Transverse colon (tissue), 4 donors: Measurements from ENCODE around the gene MAP3K12.
"Not testable (repeated sequence)": the region's sequence is repeated elsewhere in the genome, so short reads cannot be mapped to it uniquely, and the experiment has no call there.

Source experiments
- CTCF ChIP-seq, 5 experiments: fragments of 200-600 bp in 3 of 5; fragments of 450-650 bp in 2 of 5; sonication (generic) in 3 of 5; IDR thresholded peaks; 1 replicate in 2 of 5; 2 replicates in 3 of 5; pipeline ENCODE4 v1.5.1; 2016 to 2017; ENCODE audit warnings: antibody characterized with exemption in 5 of 5, inconsistent platforms in 3 of 5, mild to moderate bottlenecking in 2 of 5, moderate library complexity in 1 of 5
- EP300 ChIP-seq: sonication (generic); formaldehyde crosslinking; IDR thresholded peaks from one replicate; pipeline ENCODE4 v1.6.1; 2017; ENCODE audit warnings: antibody characterized with exemption, low read depth
- POLR2A ChIP-seq: fragments of 450-650 bp; IDR thresholded peaks from one replicate; pipeline ENCODE4 v1.6.1; 2016; ENCODE audit warnings: antibody characterized with exemption, mild to moderate bottlenecking, moderate library complexity
- POLR2AphosphoS5 ChIP-seq, 3 donors: sonication (generic); formaldehyde crosslinking; IDR thresholded peaks; one replicate each; pipeline ENCODE4 v1.6.1; 2016; ENCODE audit warnings: antibody characterized with exemption in 3 of 3

DNA sequence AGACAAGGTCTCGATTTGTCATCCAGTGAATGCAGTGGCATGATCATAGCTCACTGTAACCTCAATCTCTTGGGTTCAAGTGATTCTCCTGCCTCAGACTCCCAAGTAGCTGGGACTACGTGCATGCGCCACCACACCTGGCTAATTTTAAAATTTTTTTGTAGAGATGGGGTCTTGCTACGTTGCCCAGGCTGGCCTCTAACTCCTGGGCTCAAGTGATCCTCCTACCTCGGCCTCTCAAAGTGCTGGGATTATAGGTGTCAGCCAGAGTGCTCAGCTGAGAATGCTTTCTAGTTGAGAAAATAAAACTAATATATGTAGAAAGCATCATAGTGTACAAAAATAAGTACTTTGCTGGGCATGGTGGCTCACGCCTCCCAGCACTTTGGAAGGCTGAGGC, 49.1 kb upstream of the MAP3K12 start:
- not testable (repeated sequence) for TF ChIP-seq CTCF (IDR thresholded peaks at IDR 0.05); POLR2A; EP300; POLR2AphosphoS5 (IDR thresholded peaks at IDR 0.05)
